A549 treated with CpdA at 1 μM for 4 hours (cell line): ENCODE results near the gene RFPL2. TPM values are rescaled to one million over a fixed set of nuclear protein-coding genes. Genes with fewer than 3 reads are reported as not detected.

ENCODE experiments used
- total RNA-seq: library from RNA; stranded (reverse); fragments of 200-300 nt; extraction: Qiagen RNA extraction; gene quantifications from 5 replicates; pipeline ENCODE4 v1.2.3, GENCODE V29; 2022; ENCODE audit warnings: low read depth

Gene RFPL2
- total RNA-seq: 0.09 to 0.30 TPM (median 0.20 TPM) in 5 replicates

DNA sequence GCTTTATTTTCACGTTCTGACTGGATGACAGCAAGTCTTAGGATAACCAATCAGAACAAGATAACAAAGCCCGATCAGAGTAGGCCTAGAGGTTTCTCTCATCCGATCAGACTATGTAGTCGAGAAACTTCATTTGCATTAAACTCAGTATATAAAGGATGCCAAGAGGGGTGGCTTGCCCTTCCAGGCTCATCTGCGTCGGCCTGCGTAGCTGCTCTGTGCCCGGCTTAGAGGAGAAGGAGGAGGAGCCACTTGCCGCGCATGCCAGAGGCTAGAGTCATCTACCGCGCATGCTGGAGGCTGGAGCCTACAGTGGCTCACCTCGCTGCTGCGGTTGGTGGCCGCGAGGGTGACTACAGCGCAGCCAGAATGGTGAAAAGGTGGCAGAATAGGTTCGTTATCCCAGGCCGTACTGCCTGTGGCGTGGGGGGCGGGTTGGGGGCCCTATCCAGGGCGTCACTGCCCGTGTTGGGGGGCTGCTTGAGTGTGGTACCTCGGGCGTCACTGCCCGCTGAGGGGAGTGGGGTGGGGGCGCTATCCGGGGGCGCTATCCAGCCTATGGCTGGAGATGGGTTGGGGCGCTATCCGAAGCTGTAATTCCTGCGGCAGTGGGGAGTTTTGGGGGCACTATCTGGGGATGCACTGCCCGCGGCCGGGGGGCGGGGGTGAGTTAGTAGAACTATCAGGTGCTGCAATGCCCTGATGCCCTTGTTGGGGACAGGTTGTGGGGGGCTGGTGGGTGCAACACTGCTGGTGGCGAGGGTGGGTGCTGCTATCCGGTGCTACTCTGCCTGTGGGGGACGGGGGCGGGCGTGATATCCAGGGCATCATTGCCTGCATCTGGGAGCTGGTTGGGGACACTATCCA is at the start of gene RFPL2:
RFPL2 (minus strand) TSS at position 218 of the 867 bp plus-strand sequence. CDS start 2,622 bp downstream, outside the sequence.

DNA sequence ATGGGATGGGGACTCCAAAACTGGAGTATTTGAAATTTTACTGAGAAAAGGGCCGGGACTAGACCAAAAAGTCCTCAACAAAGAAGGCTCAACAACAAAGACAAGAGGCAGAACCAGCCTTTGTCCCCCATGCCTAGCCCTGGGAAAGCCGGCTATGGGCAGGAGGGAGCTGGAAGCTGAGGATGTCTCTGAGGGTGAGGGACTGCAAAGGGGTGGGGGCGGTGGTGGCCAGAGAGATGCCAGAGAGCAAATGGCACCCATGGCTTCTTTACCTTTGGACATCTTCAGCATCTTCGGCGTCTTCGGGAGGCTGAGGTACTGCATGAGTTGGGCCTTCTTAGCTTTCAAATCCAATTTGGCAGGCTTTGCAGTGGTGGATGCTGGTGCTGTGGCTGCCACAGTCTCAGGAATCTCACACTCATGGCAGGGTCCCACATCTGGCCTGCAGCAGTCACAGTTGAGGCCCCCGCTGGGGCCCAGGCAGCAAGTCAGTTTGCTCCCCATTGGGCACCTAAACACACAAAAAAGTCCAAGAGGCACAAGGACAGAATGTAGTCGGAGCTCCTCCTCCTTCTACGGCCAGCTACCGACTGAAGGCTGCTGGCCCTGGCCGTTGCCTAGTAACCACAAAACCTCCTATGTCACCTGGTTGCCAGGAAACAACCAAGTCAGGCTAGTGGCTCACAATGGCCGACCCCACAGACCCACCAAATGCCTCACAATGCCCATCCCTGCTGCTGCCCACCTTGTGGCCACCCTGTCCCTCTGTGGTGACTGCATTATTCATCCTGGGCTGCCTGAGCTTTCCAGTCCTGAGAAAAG is 46.0 kb downstream of the RFPL2 start, which contains the start of gene C22orf42:
C22orf42 (minus strand) TSS at position 592 of the 822 bp plus-strand sequence; CDS start at position 504, 88 bp downstream.

Other genes starting within 250 kb of the RFPL2 start
- gene SLC5A1, start 161.8 kb downstream of the RFPL2 start, total RNA-seq: 0.03 TPM in 1 of 5 replicates, not detected in the others
- gene C22orf42, start 45.8 kb downstream of the RFPL2 start, total RNA-seq: not detected in 5 replicates
- not detected in 5 replicates for gene SLC5A4, start 50.3 kb upstream of the RFPL2 start, total RNA-seq
- gene RFPL3, start 152.8 kb upstream of the RFPL2 start, total RNA-seq: not detected in 5 replicates
- gene RTCB, start 207.2 kb upstream of the RFPL2 start, total RNA-seq: 79.3 to 84.6 TPM (median 80.4 TPM) in 5 replicates